GM23338 (cell line): ENCODE data around the gene CD93.

Experiments
- CREB1 ChIP-seq: fragments of 250-450 bp; sonication (Bioruptor Pico); IDR thresholded peaks from 2 replicates; pipeline ENCODE4 v1.5.0; 2020; ENCODE audit warnings: low read depth, mild to moderate bottlenecking, moderate library complexity
- EZH2 ChIP-seq: fragments of 200-600 bp; sonication (generic); IDR thresholded peaks from one replicate; pipeline ENCODE4 v1.8.0; 2017; ENCODE audit warnings: antibody characterized with exemption, mild to moderate bottlenecking, low read depth; ENCODE audit not compliant: unreplicated experiment
- EZH2phosphoT487 ChIP-seq: fragments of 200-600 bp; sonication (generic); IDR thresholded peaks from one replicate; pipeline ENCODE4 v1.8.1; 2018; ENCODE audit warnings: antibody characterized with exemption; ENCODE audit not compliant: unreplicated experiment
- JUNB ChIP-seq: IDR thresholded peaks from one replicate; pipeline ENCODE4 v1.6.1; 2016; ENCODE audit warnings: antibody characterized with exemption; ENCODE audit not compliant: unreplicated experiment
- NANOG ChIP-seq: IDR thresholded peaks from 2 replicates; pipeline ENCODE4 v1.6.1; 2016; ENCODE audit warnings: antibody characterized with exemption, borderline replicate concordance
- POLR2AphosphoS5 ChIP-seq: IDR thresholded peaks from 2 replicates; pipeline ENCODE4 v1.6.1; 2016; ENCODE audit warnings: antibody characterized with exemption, low read depth
- STAT1 ChIP-seq: IDR thresholded peaks from one replicate; pipeline ENCODE4 v1.6.1; 2016; ENCODE audit warnings: antibody characterized with exemption; ENCODE audit not compliant: unreplicated experiment
- ZNF114 ChIP-seq: fragments of 250-450 bp; sonication (Bioruptor Pico); IDR thresholded peaks from 2 replicates; pipeline ENCODE4 v1.5.0; 2020; ENCODE audit warnings: mild to moderate bottlenecking, moderate library complexity
- TF ChIP-seq, protein P1 (sequence below), 2 experiments: fragments of 200-600 bp in 1 of 2; sonication (generic) in 1 of 2; conservative IDR thresholded peaks; 2 replicates each; pipeline versions ENCODE4 v1.5.1 to v1.6.1; 2016 to 2017; ENCODE audit warnings: antibody characterized with exemption in 2 of 2, low read depth in 2 of 2, mild to moderate bottlenecking in 2 of 2, moderate library complexity in 1 of 2
- TF ChIP-seq, protein P2 (sequence below): IDR thresholded peaks from one replicate; pipeline ENCODE4 v1.6.1; 2018; ENCODE audit warnings: antibody characterized with exemption; ENCODE audit not compliant: unreplicated experiment
- TF ChIP-seq, protein P3 (sequence below): IDR thresholded peaks from 2 replicates; pipeline ENCODE4 v1.6.1; 2016; ENCODE audit warnings: antibody characterized with exemption

DNA sequence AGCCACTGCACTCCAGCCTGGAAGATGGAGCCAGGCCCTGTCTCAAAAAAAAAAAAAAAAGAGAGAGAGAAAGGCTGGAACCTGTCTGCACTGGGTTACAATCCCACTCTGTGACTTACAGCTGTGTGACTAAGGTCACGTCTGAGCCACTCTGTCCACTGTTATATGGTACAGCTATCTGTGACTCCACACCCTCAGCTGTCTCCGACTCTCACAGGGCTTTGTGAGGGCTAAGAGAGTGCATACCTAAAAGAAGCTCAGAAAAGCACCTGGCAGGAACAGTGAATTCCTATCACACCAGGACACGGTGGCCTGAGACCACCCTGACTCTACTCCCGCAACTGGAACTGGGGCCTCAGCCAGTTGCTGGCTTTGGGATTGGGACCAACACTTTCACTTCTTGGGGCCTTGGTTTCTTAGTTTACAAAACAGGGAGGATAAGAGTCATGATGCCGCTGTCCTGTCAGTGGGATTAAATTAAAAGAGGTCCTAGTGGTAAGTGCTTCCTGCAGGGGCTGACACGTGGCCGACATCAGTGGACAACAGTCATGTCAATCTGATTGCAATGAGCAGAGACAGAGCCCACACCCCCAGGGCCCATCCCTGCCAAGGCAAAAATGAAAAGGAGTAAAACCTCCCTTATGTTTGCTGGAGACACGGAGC lies 5.7 kb upstream of the CD93 start:
- TF ChIP-seq, protein P1, sequence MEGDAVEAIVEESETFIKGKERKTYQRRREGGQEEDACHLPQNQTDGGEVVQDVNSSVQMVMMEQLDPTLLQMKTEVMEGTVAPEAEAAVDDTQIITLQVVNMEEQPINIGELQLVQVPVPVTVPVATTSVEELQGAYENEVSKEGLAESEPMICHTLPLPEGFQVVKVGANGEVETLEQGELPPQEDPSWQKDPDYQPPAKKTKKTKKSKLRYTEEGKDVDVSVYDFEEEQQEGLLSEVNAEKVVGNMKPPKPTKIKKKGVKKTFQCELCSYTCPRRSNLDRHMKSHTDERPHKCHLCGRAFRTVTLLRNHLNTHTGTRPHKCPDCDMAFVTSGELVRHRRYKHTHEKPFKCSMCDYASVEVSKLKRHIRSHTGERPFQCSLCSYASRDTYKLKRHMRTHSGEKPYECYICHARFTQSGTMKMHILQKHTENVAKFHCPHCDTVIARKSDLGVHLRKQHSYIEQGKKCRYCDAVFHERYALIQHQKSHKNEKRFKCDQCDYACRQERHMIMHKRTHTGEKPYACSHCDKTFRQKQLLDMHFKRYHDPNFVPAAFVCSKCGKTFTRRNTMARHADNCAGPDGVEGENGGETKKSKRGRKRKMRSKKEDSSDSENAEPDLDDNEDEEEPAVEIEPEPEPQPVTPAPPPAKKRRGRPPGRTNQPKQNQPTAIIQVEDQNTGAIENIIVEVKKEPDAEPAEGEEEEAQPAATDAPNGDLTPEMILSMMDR (conservative IDR thresholded peaks at IDR 0.05; ENCODE audit: low read depth in 2 of 2), result no peak
- TF ChIP-seq EZH2phosphoT487, result no peak
- no peak for TF ChIP-seq EZH2
- TF ChIP-seq, protein P2, sequence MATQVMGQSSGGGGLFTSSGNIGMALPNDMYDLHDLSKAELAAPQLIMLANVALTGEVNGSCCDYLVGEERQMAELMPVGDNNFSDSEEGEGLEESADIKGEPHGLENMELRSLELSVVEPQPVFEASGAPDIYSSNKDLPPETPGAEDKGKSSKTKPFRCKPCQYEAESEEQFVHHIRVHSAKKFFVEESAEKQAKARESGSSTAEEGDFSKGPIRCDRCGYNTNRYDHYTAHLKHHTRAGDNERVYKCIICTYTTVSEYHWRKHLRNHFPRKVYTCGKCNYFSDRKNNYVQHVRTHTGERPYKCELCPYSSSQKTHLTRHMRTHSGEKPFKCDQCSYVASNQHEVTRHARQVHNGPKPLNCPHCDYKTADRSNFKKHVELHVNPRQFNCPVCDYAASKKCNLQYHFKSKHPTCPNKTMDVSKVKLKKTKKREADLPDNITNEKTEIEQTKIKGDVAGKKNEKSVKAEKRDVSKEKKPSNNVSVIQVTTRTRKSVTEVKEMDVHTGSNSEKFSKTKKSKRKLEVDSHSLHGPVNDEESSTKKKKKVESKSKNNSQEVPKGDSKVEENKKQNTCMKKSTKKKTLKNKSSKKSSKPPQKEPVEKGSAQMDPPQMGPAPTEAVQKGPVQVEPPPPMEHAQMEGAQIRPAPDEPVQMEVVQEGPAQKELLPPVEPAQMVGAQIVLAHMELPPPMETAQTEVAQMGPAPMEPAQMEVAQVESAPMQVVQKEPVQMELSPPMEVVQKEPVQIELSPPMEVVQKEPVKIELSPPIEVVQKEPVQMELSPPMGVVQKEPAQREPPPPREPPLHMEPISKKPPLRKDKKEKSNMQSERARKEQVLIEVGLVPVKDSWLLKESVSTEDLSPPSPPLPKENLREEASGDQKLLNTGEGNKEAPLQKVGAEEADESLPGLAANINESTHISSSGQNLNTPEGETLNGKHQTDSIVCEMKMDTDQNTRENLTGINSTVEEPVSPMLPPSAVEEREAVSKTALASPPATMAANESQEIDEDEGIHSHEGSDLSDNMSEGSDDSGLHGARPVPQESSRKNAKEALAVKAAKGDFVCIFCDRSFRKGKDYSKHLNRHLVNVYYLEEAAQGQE, result no peak
- no peak for TF ChIP-seq CREB1 (CRISPR knock-in tag)
- no peak for TF ChIP-seq POLR2AphosphoS5
- no peak for TF ChIP-seq NANOG
- no peak for TF ChIP-seq STAT1
- TF ChIP-seq JUNB, result no peak
- TF ChIP-seq, protein P3, sequence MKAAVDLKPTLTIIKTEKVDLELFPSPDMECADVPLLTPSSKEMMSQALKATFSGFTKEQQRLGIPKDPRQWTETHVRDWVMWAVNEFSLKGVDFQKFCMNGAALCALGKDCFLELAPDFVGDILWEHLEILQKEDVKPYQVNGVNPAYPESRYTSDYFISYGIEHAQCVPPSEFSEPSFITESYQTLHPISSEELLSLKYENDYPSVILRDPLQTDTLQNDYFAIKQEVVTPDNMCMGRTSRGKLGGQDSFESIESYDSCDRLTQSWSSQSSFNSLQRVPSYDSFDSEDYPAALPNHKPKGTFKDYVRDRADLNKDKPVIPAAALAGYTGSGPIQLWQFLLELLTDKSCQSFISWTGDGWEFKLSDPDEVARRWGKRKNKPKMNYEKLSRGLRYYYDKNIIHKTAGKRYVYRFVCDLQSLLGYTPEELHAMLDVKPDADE, result no peak
- TF ChIP-seq ZNF114 (CRISPR knock-in tag), result no peak
